ENCODE measurements around the gene SLC35G4.

DNA sequence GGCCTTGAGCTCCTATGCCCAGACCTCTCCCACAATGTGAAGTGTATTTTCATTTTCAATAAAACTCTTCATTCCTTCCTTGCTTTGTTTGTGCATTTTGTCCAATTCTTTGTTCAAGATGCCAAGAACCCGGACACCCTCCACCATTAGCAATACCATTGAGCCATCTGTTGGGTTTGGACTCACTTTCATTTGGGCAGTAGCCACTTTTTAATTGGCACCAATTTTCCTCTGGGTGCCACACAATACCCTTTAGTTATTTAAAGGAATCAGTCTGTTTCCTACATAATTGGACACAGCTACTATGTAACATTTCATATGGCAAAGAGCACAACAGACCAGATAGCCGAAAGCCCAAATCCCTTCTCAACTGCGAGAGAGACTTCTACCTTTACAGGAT lies 22.5 kb upstream of the SLC35G4 start:
- TF ChIP-seq, protein P1, sequence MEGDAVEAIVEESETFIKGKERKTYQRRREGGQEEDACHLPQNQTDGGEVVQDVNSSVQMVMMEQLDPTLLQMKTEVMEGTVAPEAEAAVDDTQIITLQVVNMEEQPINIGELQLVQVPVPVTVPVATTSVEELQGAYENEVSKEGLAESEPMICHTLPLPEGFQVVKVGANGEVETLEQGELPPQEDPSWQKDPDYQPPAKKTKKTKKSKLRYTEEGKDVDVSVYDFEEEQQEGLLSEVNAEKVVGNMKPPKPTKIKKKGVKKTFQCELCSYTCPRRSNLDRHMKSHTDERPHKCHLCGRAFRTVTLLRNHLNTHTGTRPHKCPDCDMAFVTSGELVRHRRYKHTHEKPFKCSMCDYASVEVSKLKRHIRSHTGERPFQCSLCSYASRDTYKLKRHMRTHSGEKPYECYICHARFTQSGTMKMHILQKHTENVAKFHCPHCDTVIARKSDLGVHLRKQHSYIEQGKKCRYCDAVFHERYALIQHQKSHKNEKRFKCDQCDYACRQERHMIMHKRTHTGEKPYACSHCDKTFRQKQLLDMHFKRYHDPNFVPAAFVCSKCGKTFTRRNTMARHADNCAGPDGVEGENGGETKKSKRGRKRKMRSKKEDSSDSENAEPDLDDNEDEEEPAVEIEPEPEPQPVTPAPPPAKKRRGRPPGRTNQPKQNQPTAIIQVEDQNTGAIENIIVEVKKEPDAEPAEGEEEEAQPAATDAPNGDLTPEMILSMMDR (IDR thresholded peaks at IDR 0.05 in 4 of 5, conservative IDR thresholded peaks at IDR 0.05 in 1 of 5) = no peak
- TF ChIP-seq POLR2A (IDR thresholded peaks at IDR 0.05) = no peak
